Astrocyte of the spinal cord (primary cell): ENCODE data around the gene FUCA1.

Experiments
- DNase-seq: peaks from one replicate; pipeline ENCODE4 v3.0.0; 2011; ENCODE audit warnings: low read depth, low spot score
- H3K4me3 ChIP-seq: 2 replicates; pipeline ENCODE4 v1.5.1; 2011; ENCODE audit warnings: low read depth, mild to moderate bottlenecking, low read length, moderate library complexity
- CTCF ChIP-seq: IDR thresholded peaks from 2 replicates; pipeline ENCODE4 v1.5.1; 2012; ENCODE audit warnings: low read depth, mild to moderate bottlenecking, low read length, inconsistent platforms
- in situ Hi-C: cut with HindIII; loops from 2 replicates; pipeline ENCODE4 v1.10.0; 2017; ENCODE audit warnings: low sequenced_read_pairs

FUCA1 gene

DNA sequence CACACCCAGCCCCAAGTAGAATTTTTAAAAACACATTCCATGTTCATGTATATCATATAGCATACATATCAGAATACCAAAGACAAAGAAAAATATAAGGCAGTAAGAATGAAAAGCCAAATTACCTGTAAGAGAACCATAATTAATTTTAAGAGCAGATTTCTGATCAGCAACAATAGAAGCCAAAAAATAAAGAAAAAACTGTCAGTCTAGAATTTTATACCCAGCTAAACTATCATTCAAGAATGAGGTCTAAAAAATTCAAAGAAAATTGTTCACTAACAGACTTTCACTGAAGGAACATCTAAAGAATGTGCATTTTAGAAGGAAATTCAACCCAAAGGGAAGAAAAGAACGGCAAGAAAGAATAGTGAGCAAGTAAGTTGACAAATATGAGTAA lies 10.6 kb upstream of the FUCA1 start:
- no peak overlapping the region for H3K4me3 ChIP-seq
- in situ Hi-C loops, result no loop called here
- TF ChIP-seq CTCF, result no peak
- DNase-seq, result no peak

DNA sequence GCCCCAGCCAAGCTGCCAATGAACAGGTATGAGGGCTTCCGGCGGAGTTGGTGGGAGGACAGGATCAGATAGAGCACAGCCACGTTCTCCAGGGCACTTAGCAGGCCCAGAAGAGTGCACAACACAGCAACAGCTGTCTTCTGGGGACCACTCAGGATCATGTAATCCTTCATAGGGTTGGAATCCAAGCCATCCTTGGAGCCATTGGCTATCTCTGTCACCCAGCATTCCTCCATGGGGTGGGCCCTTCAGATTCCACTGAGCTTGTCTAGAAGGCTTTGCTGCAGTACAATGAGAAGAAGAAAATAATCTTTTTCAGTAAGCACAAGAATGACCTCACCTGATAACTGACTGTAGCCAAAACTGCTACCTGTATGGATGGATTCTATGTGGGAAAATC lies 7.3 kb upstream of the FUCA1 start:
- no peak for TF ChIP-seq CTCF
- DNase-seq, result no peak
- no peak overlapping the region for H3K4me3 ChIP-seq
- in situ Hi-C loops, result no loop called here

DNA sequence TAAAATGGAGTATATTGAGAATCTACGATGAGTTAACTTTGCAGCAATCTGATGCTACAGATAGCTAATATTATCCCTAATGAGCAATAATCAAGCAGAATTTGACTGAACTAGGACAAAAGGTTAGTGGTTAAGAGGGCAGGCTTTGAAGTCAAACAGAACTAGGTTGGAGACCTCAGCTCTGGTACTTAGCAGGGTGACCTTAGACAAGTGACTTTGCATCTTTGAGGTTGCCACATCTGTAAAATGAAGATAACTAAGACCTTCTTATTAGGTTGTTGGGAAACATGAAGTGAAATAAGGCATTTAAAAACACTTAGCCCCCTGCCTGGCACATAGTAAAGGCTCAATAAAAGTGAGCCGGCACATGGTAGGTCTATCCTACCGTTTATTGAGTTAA lies 4.3 kb upstream of the FUCA1 start:
- no peak overlapping the region for H3K4me3 ChIP-seq
- DNase-seq, result no peak
- in situ Hi-C loops, result no loop called here
- no peak for TF ChIP-seq CTCF

GRCh38 chr1:23869051-23869450 lies 961 bp upstream of the FUCA1 start:
- no peak for DNase-seq
- in situ Hi-C loops, result no loop called here
- no peak overlapping the region for H3K4me3 ChIP-seq
- TF ChIP-seq CTCF, result no peak

DNA sequence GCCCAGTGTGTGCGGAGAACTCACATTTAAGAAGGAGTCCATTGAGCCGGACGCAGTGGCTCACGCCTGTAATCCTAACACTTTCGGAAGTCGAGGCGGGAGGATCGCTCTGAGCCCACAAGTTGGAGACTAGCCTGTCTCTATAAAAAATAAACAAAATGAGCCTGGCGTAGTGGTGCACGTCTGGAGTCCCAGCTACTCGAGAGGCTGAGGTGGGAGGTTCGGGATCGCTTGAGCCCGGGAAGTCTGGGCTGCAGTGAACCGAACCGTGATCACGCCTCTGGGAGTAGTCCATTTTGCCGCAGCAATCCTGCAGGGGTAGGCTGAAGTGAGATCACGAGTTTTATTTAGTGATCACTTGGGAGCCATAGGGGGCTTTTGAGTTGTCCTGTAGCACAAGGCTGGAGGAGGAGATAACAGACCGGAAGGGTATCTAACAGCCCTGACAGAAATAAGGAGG lies 497 bp upstream of the FUCA1 start:
- peak overlapping the region; percentile 71 for H3K4me3 ChIP-seq
- in situ Hi-C loops, result no loop called here
- no peak for TF ChIP-seq CTCF
- DNase-seq, result no peak

DNA sequence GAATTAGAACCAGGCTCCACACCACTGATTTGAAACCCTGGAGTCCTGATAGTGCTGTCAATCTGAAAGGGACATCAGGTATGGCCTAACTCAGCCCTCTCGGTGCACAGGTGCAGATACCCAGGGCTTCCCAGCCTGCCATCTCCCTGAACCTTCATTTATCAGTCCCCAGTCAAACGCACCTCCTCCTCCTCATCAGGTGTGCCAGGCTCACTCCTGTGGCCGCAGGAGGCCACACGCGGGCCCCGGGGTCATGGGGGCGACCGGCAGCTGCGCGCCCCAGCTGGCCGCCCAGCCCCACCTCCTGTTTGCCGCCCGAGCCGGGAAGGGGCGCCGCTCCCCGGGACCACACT lies 572 bp downstream of the FUCA1 start:
- DNase-seq, result no peak
- peak overlapping the region; percentile 71 for H3K4me3 ChIP-seq
- TF ChIP-seq CTCF, result no peak
- in situ Hi-C loops, result no loop called here

- TF ChIP-seq CTCF, result no peak
- peak; percentile 88 for DNase-seq
- H3K4me3 ChIP-seq, result no peak overlapping the region
- in situ Hi-C loops, result no loop called here
These were observed 2.6 kb downstream of the FUCA1 start for GRCh38 chr1:23865543-23865930.
